ENCODE measurements around the gene POLR2I. TPM values are rescaled to one million over a fixed set of nuclear protein-coding genes. Genes with fewer than 3 reads are reported as not detected.

POLR2I gene
- total and polyA plus RNA-seq, 2 donors (not counting 3 experiments of a cell fraction or from before 2014, with no cell fraction given): 53.0 to 64.8 TPM

- ChIA-PET POLR2A (no interaction called here), CTCF (interaction anchor here (1.0 to 3.6 kb wide), 2 partner anchors 12 to 55 kb away, joined by 4 to 32 read pairs; no protein-coding TSS in a partner anchor)
- H2AFZ ChIP-seq (ENCODE audit: low read depth, low read length): no peak overlapping the region
Measured at GRCh38 chr19:36116344-36116637, 1.6 kb upstream of the POLR2I start.

More at GRCh38 chr19:36116344-36116637, 1.6 kb upstream of the POLR2I start:
- Histone ChIP-seq H3K4me2 (ENCODE audit: insufficient read depth, low read length) (peak overlapping the region; percentile 44), H3K4me1 (ENCODE audit: control insufficient read depth, extremely low read depth, insufficient read depth, low read length) (peaks cover 15% of the 10 kb centered on the region), H3K9me3 (replicated peaks; ENCODE audit: control insufficient read depth, insufficient read depth, low read length) (no peaks in the 10 kb centered on the region), H3K27me3 (ENCODE audit: control insufficient read depth in 2 of 2, insufficient read depth in 2 of 2, low read length in 2 of 2) (no peaks in the 10 kb centered on the region), H3K27ac (ENCODE audit: insufficient read depth, low read depth, low read length) (no peak overlapping the region), H3K79me2 (ENCODE audit: control insufficient read depth, insufficient read depth, low read length) (peaks cover 15% of the 10 kb centered on the region), H4K20me1 (replicated peaks; ENCODE audit: control insufficient read depth, extremely low read depth, insufficient read depth, low read length) (no peaks in the 10 kb centered on the region), H3K9ac (replicated peaks; ENCODE audit: extremely low read depth, insufficient read depth, low read length) (no peak overlapping the region), H3K36me3 (ENCODE audit: control insufficient read depth in 2 of 2, extremely low read depth in 1 of 2, insufficient read depth in 2 of 2, low read length in 2 of 2) (peaks cover 0 to 14% of the 10 kb centered on the region in 2 experiments), H3K4me3 (replicated peaks in 1 of 3; ENCODE audit: insufficient read depth in 1 of 3, low read depth in 1 of 3, low read length in 3 of 3) (peak overlapping the region in 1 of 3 experiments; percentile 24), H3K9me1 (replicated peaks; ENCODE audit: control insufficient read depth, extremely low read depth, insufficient read depth, low read length) (no peaks in the 10 kb centered on the region)
- FAIRE-seq (no peak), DNase-seq (ENCODE audit: low read depth, low spot score) (no peak)
- intact Hi-C loops (cut with micrococcal nuclease) (no loop called here), dilution Hi-C loops (cut with MboI; ENCODE audit: extremely low pct_ligation_motif_present, low sequenced_read_pairs) (no loop called here)
- no peak for TF ChIP-seq GATA2 (IDR thresholded peaks at IDR 0.05; ENCODE audit: insufficient read depth, insufficient read length, low read depth, low read length)
- TF ChIP-seq CTCF (IDR thresholded peaks at IDR 0.05; ENCODE audit: extremely low read depth in 1 of 2, insufficient read depth in 1 of 2, low read depth in 1 of 2, low read length in 2 of 2): no peak
- no peak for TF ChIP-seq POLR2A (IDR thresholded peaks at IDR 0.05; ENCODE audit: low read depth, low read length)
- no peak for TF ChIP-seq POLR2AphosphoS5 (IDR thresholded peaks at IDR 0.05; ENCODE audit: insufficient read depth, low read depth, low read length)
- TF ChIP-seq MAX (IDR thresholded peaks at IDR 0.05; ENCODE audit: insufficient read depth, insufficient read length): no peak
- no peak for TF ChIP-seq MYC (IDR thresholded peaks at IDR 0.05; ENCODE audit: low read depth, low read length)
- no peak for TF ChIP-seq EZH2 (IDR thresholded peaks at IDR 0.05; ENCODE audit: borderline replicate concordance, low read depth, low read length, severe bottlenecking)
- no peak for TF ChIP-seq JUN (IDR thresholded peaks at IDR 0.05; ENCODE audit: borderline replicate concordance, insufficient read depth, insufficient read length, low read depth)
- no peak for TF ChIP-seq FOS (IDR thresholded peaks at IDR 0.05; ENCODE audit: borderline replicate concordance, insufficient read depth, low read length)
- no TSS peak for BruUV-seq (replicated peaks)
